ENCODE measurements around the gene HTR2C. TPM values are rescaled to one million over a fixed set of nuclear protein-coding genes. Genes with fewer than 3 reads are reported as not detected.

Gene HTR2C
- polyA plus RNA-seq, 3 donors from 2014 or later: not detected

- DNase-seq: no peak
- H3K4me1 Mint-ChIP-seq: no peaks in the 10 kb centered on the region
- H3K36me3 Mint-ChIP-seq: no peaks in the 10 kb centered on the region
- no peak overlapping the region for H3K27ac Mint-ChIP-seq
- no peak overlapping the region for H3K4me3 Mint-ChIP-seq
- peaks cover 0 to 1% (median 0%) of the 10 kb centered on the region in 3 donors for H3K27me3 Mint-ChIP-seq (ENCODE audit: low read depth in 3 of 3)
- H3K9me3 Mint-ChIP-seq: peaks cover 0 to 6% (median under 1%) of the 10 kb centered on the region in 6 donors
Measured at GRCh38 chrX:114787061-114787460, 203.2 kb downstream of the HTR2C start.

GRCh38 chrX:114797494-114797893 is 213.6 kb downstream of the HTR2C start:
- Mint-ChIP-seq H3K9me3 (peaks cover 0 to 4% (median under 1%) of the 10 kb centered on the region in 6 donors), H3K36me3 (no peaks in the 10 kb centered on the region), H3K4me3 (no peak overlapping the region), H3K4me1 (no peaks in the 10 kb centered on the region), H3K27ac (no peak overlapping the region), H3K27me3 (ENCODE audit: low read depth in 3 of 3) (peaks cover 0 to 4% (median 2%) of the 10 kb centered on the region in 3 donors)
- no peak for DNase-seq

GRCh38 chrX:114798907-114799306 is 215.0 kb downstream of the HTR2C start:
- H3K27me3 Mint-ChIP-seq (ENCODE audit: low read depth in 3 of 3): peaks cover 1 to 4% (median 2%) of the 10 kb centered on the region in 3 donors
- H3K9me3 Mint-ChIP-seq: peaks cover 0 to 4% (median 0%) of the 10 kb centered on the region in 6 donors
- no peak overlapping the region for H3K4me3 Mint-ChIP-seq
- H3K36me3 Mint-ChIP-seq: no peaks in the 10 kb centered on the region
- DNase-seq: no peak
- no peak overlapping the region for H3K27ac Mint-ChIP-seq
- no peaks in the 10 kb centered on the region for H3K4me1 Mint-ChIP-seq

GRCh38 chrX:114800719-114801118 is 216.8 kb downstream of the HTR2C start:
- peaks cover 0 to 5% (median 0%) of the 10 kb centered on the region in 6 donors for H3K9me3 Mint-ChIP-seq
- H3K4me1 Mint-ChIP-seq: no peaks in the 10 kb centered on the region
- H3K36me3 Mint-ChIP-seq: no peaks in the 10 kb centered on the region
- H3K4me3 Mint-ChIP-seq: no peak overlapping the region
- H3K27ac Mint-ChIP-seq: no peak overlapping the region
- DNase-seq: no peak
- peaks cover 1 to 4% (median 4%) of the 10 kb centered on the region in 3 donors for H3K27me3 Mint-ChIP-seq (ENCODE audit: low read depth in 3 of 3)

GRCh38 chrX:114819509-114819908 is 235.6 kb downstream of the HTR2C start:
- H3K9me3 Mint-ChIP-seq: peaks cover 0 to 4% (median 0%) of the 10 kb centered on the region in 6 donors
- DNase-seq: no peak
- H3K27ac Mint-ChIP-seq: no peak overlapping the region
- H3K4me3 Mint-ChIP-seq: no peak overlapping the region
- no peaks in the 10 kb centered on the region for H3K36me3 Mint-ChIP-seq
- no peaks in the 10 kb centered on the region for H3K4me1 Mint-ChIP-seq
- peaks cover 0 to 5% (median 5%) of the 10 kb centered on the region in 3 donors for H3K27me3 Mint-ChIP-seq (ENCODE audit: low read depth in 3 of 3)

- H3K36me3 Mint-ChIP-seq: no peaks in the 10 kb centered on the region
- H3K27ac Mint-ChIP-seq: no peak overlapping the region
- no peak for DNase-seq
- no peaks in the 10 kb centered on the region for H3K4me1 Mint-ChIP-seq
- peaks cover 0 to 2% (median 0%) of the 10 kb centered on the region in 3 donors for H3K27me3 Mint-ChIP-seq (ENCODE audit: low read depth in 3 of 3)
- H3K9me3 Mint-ChIP-seq: peaks cover 0 to 9% (median 5%) of the 10 kb centered on the region in 6 donors
- no peak overlapping the region for H3K4me3 Mint-ChIP-seq
Measured at GRCh38 chrX:114841051-114841450, 257.2 kb downstream of the HTR2C start.

- H3K4me3 Mint-ChIP-seq: no peak overlapping the region
- peaks cover 0 to 7% (median 5%) of the 10 kb centered on the region in 6 donors for H3K9me3 Mint-ChIP-seq
- H3K27ac Mint-ChIP-seq: no peak overlapping the region
- peaks cover 0 to 2% (median 0%) of the 10 kb centered on the region in 3 donors for H3K27me3 Mint-ChIP-seq (ENCODE audit: low read depth in 3 of 3)
- H3K36me3 Mint-ChIP-seq: no peaks in the 10 kb centered on the region
- no peaks in the 10 kb centered on the region for H3K4me1 Mint-ChIP-seq
- no peak for DNase-seq
Measured at GRCh38 chrX:114842181-114842580, 258.3 kb downstream of the HTR2C start.

GRCh38 chrX:114889481-114889880 is 305.6 kb downstream of the HTR2C start:
- DNase-seq: no peak
- no peak overlapping the region for H3K27ac Mint-ChIP-seq
- no peaks in the 10 kb centered on the region for H3K36me3 Mint-ChIP-seq
- peaks cover 0 to 7% (median 4%) of the 10 kb centered on the region in 6 donors for H3K9me3 Mint-ChIP-seq
- H3K27me3 Mint-ChIP-seq (ENCODE audit: low read depth in 3 of 3): peaks cover 0 to 12% (median 3%) of the 10 kb centered on the region in 3 donors
- no peak overlapping the region for H3K4me3 Mint-ChIP-seq
- no peaks in the 10 kb centered on the region for H3K4me1 Mint-ChIP-seq

- peaks cover 0 to 8% (median 3%) of the 10 kb centered on the region in 3 donors for H3K27me3 Mint-ChIP-seq (ENCODE audit: low read depth in 3 of 3)
- no peak overlapping the region for H3K27ac Mint-ChIP-seq
- no peak overlapping the region for H3K4me3 Mint-ChIP-seq
- DNase-seq: no peak
- H3K9me3 Mint-ChIP-seq: peaks cover 0 to 5% (median 2%) of the 10 kb centered on the region in 6 donors
- H3K36me3 Mint-ChIP-seq: no peaks in the 10 kb centered on the region
- no peaks in the 10 kb centered on the region for H3K4me1 Mint-ChIP-seq
Measured at GRCh38 chrX:114903618-114904017, 319.7 kb downstream of the HTR2C start.

- Mint-ChIP-seq H3K27ac (no peak overlapping the region), H3K27me3 (ENCODE audit: low read depth in 3 of 3) (peaks cover 0 to 3% (median 3%) of the 10 kb centered on the region in 3 donors), H3K9me3 (peaks cover 0 to 5% (median 2%) of the 10 kb centered on the region in 6 donors), H3K36me3 (no peaks in the 10 kb centered on the region), H3K4me3 (no peak overlapping the region), H3K4me1 (no peaks in the 10 kb centered on the region)
- no peak for DNase-seq
Measured at GRCh38 chrX:114905251-114905650, 321.4 kb downstream of the HTR2C start.

GRCh38 chrX:114906984-114907510 is 323.2 kb downstream of the HTR2C start:
- Mint-ChIP-seq H3K36me3 (no peaks in the 10 kb centered on the region), H3K4me3 (no peak overlapping the region), H3K27ac (no peak overlapping the region), H3K27me3 (ENCODE audit: low read depth in 3 of 3) (peaks cover 0 to 3% (median 1%) of the 10 kb centered on the region in 3 donors), H3K4me1 (no peaks in the 10 kb centered on the region), H3K9me3 (peaks cover 0 to 5% (median under 1%) of the 10 kb centered on the region in 6 donors)
- no peak for DNase-seq

- Mint-ChIP-seq H3K36me3 (no peaks in the 10 kb centered on the region), H3K4me3 (no peak overlapping the region), H3K27ac (no peak overlapping the region), H3K27me3 (ENCODE audit: low read depth in 3 of 3) (peaks cover 2 to 4% (median 3%) of the 10 kb centered on the region in 3 donors), H3K9me3 (peaks cover 0 to 3% (median under 1%) of the 10 kb centered on the region in 6 donors), H3K4me1 (no peaks in the 10 kb centered on the region)
- DNase-seq: no peak
Measured at GRCh38 chrX:114924423-114924822, 340.5 kb downstream of the HTR2C start.

GRCh38 chrX:114924856-114925255 is 341.0 kb downstream of the HTR2C start:
- Mint-ChIP-seq H3K36me3 (no peaks in the 10 kb centered on the region), H3K4me3 (no peak overlapping the region), H3K4me1 (no peaks in the 10 kb centered on the region), H3K27me3 (ENCODE audit: low read depth in 3 of 3) (peaks cover 2 to 4% (median 3%) of the 10 kb centered on the region in 3 donors), H3K9me3 (peaks cover 0 to 3% (median under 1%) of the 10 kb centered on the region in 6 donors), H3K27ac (no peak overlapping the region)
- DNase-seq: no peak

- H3K4me3 Mint-ChIP-seq: no peak overlapping the region
- H3K9me3 Mint-ChIP-seq: peaks cover 0 to 5% (median 2%) of the 10 kb centered on the region in 6 donors
- H3K27me3 Mint-ChIP-seq (ENCODE audit: low read depth in 3 of 3): no peaks in the 10 kb centered on the region
- no peak for DNase-seq
- no peak overlapping the region for H3K27ac Mint-ChIP-seq
- H3K36me3 Mint-ChIP-seq: no peaks in the 10 kb centered on the region
- no peaks in the 10 kb centered on the region for H3K4me1 Mint-ChIP-seq
Measured at GRCh38 chrX:114930227-114930626, 346.3 kb downstream of the HTR2C start.

GRCh38 chrX:114932550-114932949 is 348.7 kb downstream of the HTR2C start:
- H3K4me3 Mint-ChIP-seq: no peak overlapping the region
- H3K9me3 Mint-ChIP-seq: peaks cover 0 to 5% (median under 1%) of the 10 kb centered on the region in 6 donors
- no peaks in the 10 kb centered on the region for H3K36me3 Mint-ChIP-seq
- H3K27ac Mint-ChIP-seq: no peak overlapping the region
- H3K27me3 Mint-ChIP-seq (ENCODE audit: low read depth in 3 of 3): no peaks in the 10 kb centered on the region
- no peak for DNase-seq
- no peaks in the 10 kb centered on the region for H3K4me1 Mint-ChIP-seq
